ENCODE results near the gene APOE.
A peak's percentile ranks its signal among the peaks of the same experiment; 100 is the strongest.

The APOE gene

DNA sequence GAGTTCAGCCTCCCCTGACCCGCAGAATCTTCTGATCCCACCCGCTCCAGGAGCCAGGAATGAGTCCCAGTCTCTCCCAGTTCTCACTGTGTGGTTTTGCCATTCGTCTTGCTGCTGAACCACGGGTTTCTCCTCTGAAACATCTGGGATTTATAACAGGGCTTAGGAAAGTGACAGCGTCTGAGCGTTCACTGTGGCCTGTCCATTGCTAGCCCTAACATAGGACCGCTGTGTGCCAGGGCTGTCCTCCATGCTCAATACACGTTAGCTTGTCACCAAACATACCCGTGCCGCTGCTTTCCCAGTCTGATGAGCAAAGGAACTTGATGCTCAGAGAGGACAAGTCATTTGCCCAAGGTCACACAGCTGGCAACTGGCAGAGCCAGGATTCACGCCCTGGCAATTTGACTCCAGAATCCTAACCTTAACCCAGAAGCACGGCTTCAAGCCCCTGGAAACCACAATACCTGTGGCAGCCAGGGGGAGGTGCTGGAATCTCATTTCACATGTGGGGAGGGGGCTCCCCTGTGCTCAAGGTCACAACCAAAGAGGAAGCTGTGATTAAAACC is 1.1 kb upstream of the APOE start:
- DNase-seq (ENCODE audit: low spot score) = no peak
- Histone ChIP-seq H3K23ac (ENCODE audit: low read depth, low read length, poor library complexity) (no peak overlapping the region), H2BK15ac (ENCODE audit: low read length) (peak overlapping the region; percentile 91), H3K14ac (ENCODE audit: low read length) (no peak overlapping the region), H3K4me1 (ENCODE audit: control insufficient read depth in 2 of 2, insufficient read depth in 1 of 2, low read depth in 1 of 2, low read length in 2 of 2) (peaks cover 5 to 21% of the 10 kb centered on the region in 2 donors), H3K9ac (ENCODE audit: low read depth, low read length, poor library complexity) (no peak overlapping the region), H3K4me3 (ENCODE audit: low read length in 2 of 2) (no peak overlapping the region), H3K36me3 (replicated peaks in 1 of 2; ENCODE audit: control insufficient read depth in 2 of 2, insufficient read depth in 2 of 2, low read length in 2 of 2) (peaks cover 17 to 34% of the 10 kb centered on the region in 2 donors), H3K27me3 (ENCODE audit: control insufficient read depth in 3 of 3, insufficient read depth in 3 of 3, low read depth in 1 of 3, low read length in 3 of 3) (no peaks in the 10 kb centered on the region), H4K8ac (ENCODE audit: low read depth, low read length) (no peak overlapping the region), H3K18ac (ENCODE audit: low read length) (no peak overlapping the region), H2BK12ac (ENCODE audit: low read length) (no peak overlapping the region), H2BK5ac (ENCODE audit: low read length) (peak overlapping the region; percentile 96), H3K27ac (replicated peaks; ENCODE audit: low read length) (no peak overlapping the region), H3K4ac (ENCODE audit: low read length) (no peak overlapping the region), H3K9me3 (replicated peaks in 1 of 2; ENCODE audit: control insufficient read depth in 2 of 2, insufficient read depth in 1 of 2, low read depth in 1 of 2, low read length in 2 of 2) (no peaks in the 10 kb centered on the region), H2AK5ac (ENCODE audit: low read depth, low read length) (peak overlapping the region; percentile 97), H4K91ac (ENCODE audit: low read depth, low read length, poor library complexity) (no peak overlapping the region), H2AFZ (ENCODE audit: low read length) (no peak overlapping the region), H2BK120ac (ENCODE audit: low read depth, low read length) (peak overlapping the region; percentile 49), H3K79me1 (ENCODE audit: low read depth, low read length) (peaks cover 5% of the 10 kb centered on the region), H3K4me2 (ENCODE audit: insufficient read depth, low read length, poor library complexity, severe bottlenecking) (no peak overlapping the region)
- WGBS, 2 donors (ENCODE audit: extremely low coverage in 2 of 2, insufficient read length in 2 of 2, insufficient replicate concordance in 1 of 2) = no CpG with 5 or more reads among the region's 12 CpGs

DNA sequence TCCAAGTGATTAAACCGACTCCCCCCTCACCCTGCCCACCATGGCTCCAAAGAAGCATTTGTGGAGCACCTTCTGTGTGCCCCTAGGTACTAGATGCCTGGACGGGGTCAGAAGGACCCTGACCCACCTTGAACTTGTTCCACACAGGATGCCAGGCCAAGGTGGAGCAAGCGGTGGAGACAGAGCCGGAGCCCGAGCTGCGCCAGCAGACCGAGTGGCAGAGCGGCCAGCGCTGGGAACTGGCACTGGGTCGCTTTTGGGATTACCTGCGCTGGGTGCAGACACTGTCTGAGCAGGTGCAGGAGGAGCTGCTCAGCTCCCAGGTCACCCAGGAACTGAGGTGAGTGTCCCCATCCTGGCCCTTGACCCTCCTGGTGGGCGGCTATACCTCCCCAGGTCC is 2.0 kb downstream of the APOE start:
- Histone ChIP-seq H3K14ac (ENCODE audit: low read length) (no peak overlapping the region), H3K9me3 (replicated peaks in 1 of 2; ENCODE audit: control insufficient read depth in 2 of 2, insufficient read depth in 1 of 2, low read depth in 1 of 2, low read length in 2 of 2) (no peaks in the 10 kb centered on the region), H3K4me3 (ENCODE audit: low read length in 2 of 2) (no peak overlapping the region), H3K4me2 (ENCODE audit: insufficient read depth, low read length, poor library complexity, severe bottlenecking) (no peak overlapping the region), H3K4me1 (ENCODE audit: control insufficient read depth in 2 of 2, insufficient read depth in 1 of 2, low read depth in 1 of 2, low read length in 2 of 2) (peaks cover 10 to 21% of the 10 kb centered on the region in 2 donors), H4K91ac (ENCODE audit: low read depth, low read length, poor library complexity) (no peak overlapping the region), H2BK12ac (ENCODE audit: low read length) (no peak overlapping the region), H2BK5ac (ENCODE audit: low read length) (no peak overlapping the region), H3K18ac (ENCODE audit: low read length) (no peak overlapping the region), H2BK15ac (ENCODE audit: low read length) (no peak overlapping the region), H3K9ac (ENCODE audit: low read depth, low read length, poor library complexity) (no peak overlapping the region), H2BK120ac (ENCODE audit: low read depth, low read length) (no peak overlapping the region), H3K23ac (ENCODE audit: low read depth, low read length, poor library complexity) (no peak overlapping the region), H2AFZ (ENCODE audit: low read length) (no peak overlapping the region), H2AK5ac (ENCODE audit: low read depth, low read length) (no peak overlapping the region), H3K27me3 (ENCODE audit: control insufficient read depth in 3 of 3, insufficient read depth in 3 of 3, low read depth in 1 of 3, low read length in 3 of 3) (peaks cover 0 to 2% (median 0%) of the 10 kb centered on the region in 3 experiments), H3K27ac (replicated peaks; ENCODE audit: low read length) (no peak overlapping the region), H3K4ac (ENCODE audit: low read length) (no peak overlapping the region), H3K36me3 (replicated peaks in 1 of 2; ENCODE audit: control insufficient read depth in 2 of 2, insufficient read depth in 2 of 2, low read length in 2 of 2) (peaks cover 4% of the 10 kb centered on the region in 2 donors), H4K8ac (ENCODE audit: low read depth, low read length) (no peak overlapping the region), H3K79me1 (ENCODE audit: low read depth, low read length) (peaks cover 3% of the 10 kb centered on the region)
- no peak for DNase-seq (ENCODE audit: low spot score)
- no CpG with 5 or more reads among the region's 12 CpGs for WGBS, 2 donors (ENCODE audit: extremely low coverage in 2 of 2, insufficient read length in 2 of 2, insufficient replicate concordance in 1 of 2)

DNA sequence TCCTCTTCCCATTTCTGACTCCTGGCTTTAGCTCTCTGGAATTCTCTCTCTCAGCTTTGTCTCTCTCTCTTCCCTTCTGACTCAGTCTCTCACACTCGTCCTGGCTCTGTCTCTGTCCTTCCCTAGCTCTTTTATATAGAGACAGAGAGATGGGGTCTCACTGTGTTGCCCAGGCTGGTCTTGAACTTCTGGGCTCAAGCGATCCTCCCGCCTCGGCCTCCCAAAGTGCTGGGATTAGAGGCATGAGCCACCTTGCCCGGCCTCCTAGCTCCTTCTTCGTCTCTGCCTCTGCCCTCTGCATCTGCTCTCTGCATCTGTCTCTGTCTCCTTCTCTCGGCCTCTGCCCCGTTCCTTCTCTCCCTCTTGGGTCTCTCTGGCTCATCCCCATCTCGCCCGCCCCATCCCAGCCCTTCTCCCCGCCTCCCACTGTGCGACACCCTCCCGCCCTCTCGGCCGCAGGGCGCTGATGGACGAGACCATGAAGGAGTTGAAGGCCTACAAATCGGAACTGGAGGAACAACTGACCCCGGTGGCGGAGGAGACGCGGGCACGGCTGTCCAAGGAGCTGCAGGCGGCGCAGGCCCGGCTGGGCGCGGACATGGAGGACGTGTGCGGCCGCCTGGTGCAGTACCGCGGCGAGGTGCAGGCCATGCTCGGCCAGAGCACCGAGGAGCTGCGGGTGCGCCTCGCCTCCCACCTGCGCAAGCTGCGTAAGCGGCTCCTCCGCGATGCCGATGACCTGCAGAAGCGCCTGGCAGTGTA is 2.7 kb downstream of the APOE start:
- Histone ChIP-seq H3K4me1 (ENCODE audit: control insufficient read depth in 2 of 2, insufficient read depth in 1 of 2, low read depth in 1 of 2, low read length in 2 of 2) (peaks cover 10 to 21% of the 10 kb centered on the region in 2 donors), H2BK15ac (ENCODE audit: low read length) (no peak overlapping the region), H2BK5ac (ENCODE audit: low read length) (no peak overlapping the region), H2AFZ (ENCODE audit: low read length) (no peak overlapping the region), H3K27ac (replicated peaks; ENCODE audit: low read length) (no peak overlapping the region), H2AK5ac (ENCODE audit: low read depth, low read length) (no peak overlapping the region), H3K27me3 (ENCODE audit: control insufficient read depth in 3 of 3, insufficient read depth in 3 of 3, low read depth in 1 of 3, low read length in 3 of 3) (peaks cover 0 to 2% (median 0%) of the 10 kb centered on the region in 3 experiments), H2BK120ac (ENCODE audit: low read depth, low read length) (no peak overlapping the region), H3K4me3 (ENCODE audit: low read length in 2 of 2) (no peak overlapping the region), H3K9me3 (replicated peaks in 1 of 2; ENCODE audit: control insufficient read depth in 2 of 2, insufficient read depth in 1 of 2, low read depth in 1 of 2, low read length in 2 of 2) (no peaks in the 10 kb centered on the region), H3K23ac (ENCODE audit: low read depth, low read length, poor library complexity) (peak overlapping the region; percentile 20), H3K4ac (ENCODE audit: low read length) (no peak overlapping the region), H3K14ac (ENCODE audit: low read length) (no peak overlapping the region), H3K18ac (ENCODE audit: low read length) (no peak overlapping the region), H3K36me3 (replicated peaks in 1 of 2; ENCODE audit: control insufficient read depth in 2 of 2, insufficient read depth in 2 of 2, low read length in 2 of 2) (peaks cover 0 to 3% of the 10 kb centered on the region in 2 donors), H4K91ac (ENCODE audit: low read depth, low read length, poor library complexity) (no peak overlapping the region), H3K9ac (ENCODE audit: low read depth, low read length, poor library complexity) (no peak overlapping the region), H3K4me2 (ENCODE audit: insufficient read depth, low read length, poor library complexity, severe bottlenecking) (no peak overlapping the region), H4K8ac (ENCODE audit: low read depth, low read length) (no peak overlapping the region), H2BK12ac (ENCODE audit: low read length) (peak overlapping the region; percentile 22), H3K79me1 (ENCODE audit: low read depth, low read length) (peaks cover 3% of the 10 kb centered on the region)
- WGBS, 2 donors (ENCODE audit: extremely low coverage in 2 of 2, insufficient read length in 2 of 2, insufficient replicate concordance in 1 of 2) = no CpG with 5 or more reads among the region's 46 CpGs
- no peak for DNase-seq (ENCODE audit: low spot score)

DNA sequence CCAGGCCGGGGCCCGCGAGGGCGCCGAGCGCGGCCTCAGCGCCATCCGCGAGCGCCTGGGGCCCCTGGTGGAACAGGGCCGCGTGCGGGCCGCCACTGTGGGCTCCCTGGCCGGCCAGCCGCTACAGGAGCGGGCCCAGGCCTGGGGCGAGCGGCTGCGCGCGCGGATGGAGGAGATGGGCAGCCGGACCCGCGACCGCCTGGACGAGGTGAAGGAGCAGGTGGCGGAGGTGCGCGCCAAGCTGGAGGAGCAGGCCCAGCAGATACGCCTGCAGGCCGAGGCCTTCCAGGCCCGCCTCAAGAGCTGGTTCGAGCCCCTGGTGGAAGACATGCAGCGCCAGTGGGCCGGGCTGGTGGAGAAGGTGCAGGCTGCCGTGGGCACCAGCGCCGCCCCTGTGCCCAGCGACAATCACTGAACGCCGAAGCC is 3.3 kb downstream of the APOE start:
- no peak overlapping the region for H2AFZ ChIP-seq (ENCODE audit: low read length)
- H2AK5ac ChIP-seq (ENCODE audit: low read depth, low read length) = no peak overlapping the region
- no peak overlapping the region for H3K18ac ChIP-seq (ENCODE audit: low read length)
- no peak for DNase-seq (ENCODE audit: low spot score)
- no CpG with 5 or more reads among the region's 44 CpGs for WGBS, 2 donors (ENCODE audit: extremely low coverage in 2 of 2, insufficient read length in 2 of 2, insufficient replicate concordance in 1 of 2)
- no peak overlapping the region for H3K14ac ChIP-seq (ENCODE audit: low read length)
- peaks cover 10 to 19% of the 10 kb centered on the region in 2 donors for H3K4me1 ChIP-seq (ENCODE audit: control insufficient read depth in 2 of 2, insufficient read depth in 1 of 2, low read depth in 1 of 2, low read length in 2 of 2)
- H4K91ac ChIP-seq (ENCODE audit: low read depth, low read length, poor library complexity) = no peak overlapping the region
- no peak overlapping the region for H2BK12ac ChIP-seq (ENCODE audit: low read length)
- H3K27ac ChIP-seq (replicated peaks; ENCODE audit: low read length) = no peak overlapping the region
- H2BK5ac ChIP-seq (ENCODE audit: low read length) = peak overlapping the region; percentile 66
- peak overlapping the region; percentile 34 for H3K23ac ChIP-seq (ENCODE audit: low read depth, low read length, poor library complexity)
- peaks cover 0 to 3% of the 10 kb centered on the region in 2 donors for H3K36me3 ChIP-seq (replicated peaks in 1 of 2; ENCODE audit: control insufficient read depth in 2 of 2, insufficient read depth in 2 of 2, low read length in 2 of 2)
- peak overlapping the region; percentile 44 for H3K9ac ChIP-seq (ENCODE audit: low read depth, low read length, poor library complexity)
- H3K4ac ChIP-seq (ENCODE audit: low read length) = no peak overlapping the region
- no peaks in the 10 kb centered on the region for H3K9me3 ChIP-seq (replicated peaks in 1 of 2; ENCODE audit: control insufficient read depth in 2 of 2, insufficient read depth in 1 of 2, low read depth in 1 of 2, low read length in 2 of 2)
- H3K4me3 ChIP-seq (ENCODE audit: low read length in 2 of 2) = no peak overlapping the region
- peaks cover 0 to 6% (median 0%) of the 10 kb centered on the region in 3 experiments for H3K27me3 ChIP-seq (ENCODE audit: control insufficient read depth in 3 of 3, insufficient read depth in 3 of 3, low read depth in 1 of 3, low read length in 3 of 3)
- H3K4me2 ChIP-seq (ENCODE audit: insufficient read depth, low read length, poor library complexity, severe bottlenecking) = no peak overlapping the region
- H2BK120ac ChIP-seq (ENCODE audit: low read depth, low read length) = no peak overlapping the region
- H3K79me1 ChIP-seq (ENCODE audit: low read depth, low read length) = peaks cover 3% of the 10 kb centered on the region
- H2BK15ac ChIP-seq (ENCODE audit: low read length) = no peak overlapping the region
- H4K8ac ChIP-seq (ENCODE audit: low read depth, low read length) = no peak overlapping the region

Data from neuronal stem cell (in vitro differentiated cells).